GM18511 (cell line): ENCODE measurements around the gene SLC5A10.
A peak's percentile ranks its signal among the peaks of the same experiment; 100 is the strongest.
"Not testable (repeated sequence)": the region's sequence is repeated elsewhere in the genome, so short reads cannot be mapped to it uniquely, and the experiment has no call there.

Source experiments
- ATAC-seq: cut with Tn5 transposase; IDR thresholded peaks from one replicate; pipeline ENCODE4 v1.9.1; 2021; ENCODE audit warnings: mild to moderate bottlenecking, moderate library complexity; ENCODE audit not compliant: unreplicated experiment

SLC5A10 gene

DNA sequence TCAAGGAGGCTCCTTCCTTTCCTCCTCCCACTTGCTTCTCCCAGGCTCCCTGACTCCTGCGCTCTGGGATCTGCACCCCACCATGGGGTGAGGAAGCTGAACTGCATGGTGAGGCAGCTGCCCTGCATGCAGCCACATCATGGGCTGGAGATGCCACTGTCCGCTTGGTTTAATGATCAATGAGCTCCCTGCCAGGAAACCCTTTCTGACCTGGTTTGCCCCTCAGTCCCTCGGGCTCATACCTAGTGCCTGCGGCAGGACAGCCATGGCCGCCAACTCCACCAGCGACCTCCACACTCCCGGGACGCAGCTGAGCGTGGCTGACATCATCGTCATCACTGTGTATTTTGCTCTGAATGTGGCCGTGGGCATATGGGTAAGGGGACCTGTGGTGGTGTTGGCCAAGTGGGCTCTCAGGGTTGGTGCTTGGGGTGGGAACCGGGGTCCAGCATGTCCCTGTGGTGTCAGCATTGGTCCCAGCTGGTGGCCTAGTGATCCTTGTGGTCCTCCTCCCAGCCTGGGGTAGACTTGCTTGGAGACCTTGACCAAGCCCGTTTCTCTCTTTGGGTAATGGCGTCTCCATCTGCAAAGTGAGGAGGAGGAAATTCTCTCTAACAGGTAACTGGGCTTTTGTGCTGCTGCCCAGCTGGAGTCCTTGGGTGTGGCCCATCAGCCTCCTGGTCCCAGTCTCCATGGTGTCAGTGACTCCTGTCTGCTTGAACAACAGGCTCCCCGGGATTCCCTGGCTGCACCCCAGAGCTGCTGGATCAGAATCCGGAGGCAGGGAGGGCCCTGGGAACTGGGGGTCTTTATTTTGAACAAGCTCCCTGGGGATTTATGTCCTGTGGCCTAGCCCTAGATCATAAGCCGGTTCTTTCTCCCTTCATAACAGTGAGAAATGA is at the start of gene SLC5A10:
Gene SLC5A10, plus strand, starts transcription at position 225 of the 902 bp plus-strand sequence. Its CDS starts 41 bp downstream, at position 266.
- ATAC-seq = no peak

- ATAC-seq = no peak
Measured at GRCh38 chr17:18904482-18904881, 47.5 kb upstream of the SLC5A10 start.

GRCh38 chr17:18905226-18905625 is 46.7 kb upstream of the SLC5A10 start:
- ATAC-seq = no peak

DNA sequence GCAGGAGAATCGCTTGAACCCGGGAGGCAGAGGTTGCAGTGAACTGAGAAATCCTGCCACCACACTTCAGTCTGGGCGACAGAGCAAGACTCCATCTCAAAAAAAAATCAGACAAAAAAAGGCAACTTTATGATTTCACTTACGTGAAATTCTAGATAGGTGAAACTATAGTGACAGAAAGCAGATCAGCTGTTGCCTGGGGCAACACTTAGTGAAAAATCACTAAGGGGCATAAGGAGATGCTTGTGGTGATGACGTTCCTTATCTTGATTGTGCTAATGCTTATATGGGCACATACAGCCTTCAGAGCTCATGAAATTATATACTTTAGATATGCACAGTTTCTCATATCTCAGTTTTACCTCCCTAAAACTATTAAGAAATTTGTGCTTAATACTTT is 41.6 kb upstream of the SLC5A10 start:
- ATAC-seq = no peak

GRCh38 chr17:18910881-18911280 is 41.1 kb upstream of the SLC5A10 start:
- ATAC-seq = no peak

- no peak for ATAC-seq
Measured at GRCh38 chr17:18916816-18917500, 35.0 kb upstream of the SLC5A10 start.

DNA sequence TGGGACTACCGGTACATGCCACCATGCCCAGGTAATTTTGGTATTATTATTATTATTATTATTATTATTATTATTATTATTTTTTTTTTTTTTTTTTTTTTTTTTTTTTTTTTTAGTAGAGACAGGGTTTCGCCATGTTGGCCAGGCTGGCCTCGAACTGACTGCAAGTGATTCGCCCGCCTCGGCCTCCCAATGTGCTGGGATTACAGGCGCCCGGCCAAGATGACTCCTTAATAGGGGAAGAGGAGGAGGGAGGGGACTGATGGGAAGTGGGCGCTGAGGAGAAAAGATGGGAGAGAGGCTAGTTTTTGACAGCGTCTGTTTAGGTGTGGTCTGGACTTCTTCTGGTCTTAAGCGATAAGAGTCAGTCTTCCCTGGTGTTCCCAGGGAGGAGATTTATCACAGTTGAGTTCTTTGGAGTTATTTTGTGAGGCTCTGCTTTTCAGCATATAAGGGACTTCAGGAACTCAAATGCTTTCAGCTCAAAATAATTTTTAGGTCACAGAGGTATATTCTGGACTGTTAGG is 34.4 kb upstream of the SLC5A10 start:
- no peak for ATAC-seq

DNA sequence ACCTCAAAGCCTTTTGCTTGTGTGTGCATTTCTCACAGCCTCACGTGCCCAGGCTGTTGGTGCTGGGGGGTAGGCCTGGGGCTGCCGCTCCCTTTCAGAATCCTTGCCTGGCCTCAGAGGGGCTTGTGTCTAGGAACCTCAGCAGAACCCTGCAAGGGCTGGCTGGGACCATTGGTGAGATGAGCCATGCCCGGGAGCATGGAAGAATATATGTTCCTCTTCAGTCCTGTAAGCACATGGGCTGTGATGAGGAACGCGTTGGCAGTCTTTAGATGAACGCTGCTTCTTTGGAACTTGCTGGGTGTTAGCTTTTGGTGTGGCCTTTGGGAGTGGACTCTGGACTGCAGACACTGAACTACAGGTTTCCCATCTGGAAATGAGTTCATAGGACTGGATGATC is 32.0 kb upstream of the SLC5A10 start:
- no peak for ATAC-seq

DNA sequence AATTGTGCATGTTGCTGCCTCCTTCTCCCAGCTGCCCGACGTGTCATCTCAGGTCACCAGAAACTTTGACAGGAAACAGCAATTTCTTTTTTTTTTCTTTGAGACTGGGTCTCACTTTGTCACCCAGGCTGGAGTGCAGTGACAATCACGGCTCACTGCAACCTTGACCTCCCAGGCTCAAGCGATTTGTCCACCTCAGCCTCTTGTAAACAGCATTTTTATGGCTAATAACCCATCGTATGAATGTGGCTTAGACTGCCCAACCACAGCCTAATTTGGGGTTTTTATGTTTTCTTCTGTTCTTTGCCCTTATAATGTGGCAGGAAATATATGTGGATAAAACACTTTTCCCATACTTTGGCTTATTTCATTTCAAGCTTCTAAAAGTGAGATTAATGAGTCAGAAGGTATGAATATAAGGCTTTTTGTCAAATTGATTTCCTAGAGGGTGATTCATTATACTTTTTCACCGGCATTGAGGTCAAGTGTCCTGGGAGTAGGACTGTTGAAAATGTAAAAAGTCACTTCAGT is 31.0 kb upstream of the SLC5A10 start:
- no peak for ATAC-seq

DNA sequence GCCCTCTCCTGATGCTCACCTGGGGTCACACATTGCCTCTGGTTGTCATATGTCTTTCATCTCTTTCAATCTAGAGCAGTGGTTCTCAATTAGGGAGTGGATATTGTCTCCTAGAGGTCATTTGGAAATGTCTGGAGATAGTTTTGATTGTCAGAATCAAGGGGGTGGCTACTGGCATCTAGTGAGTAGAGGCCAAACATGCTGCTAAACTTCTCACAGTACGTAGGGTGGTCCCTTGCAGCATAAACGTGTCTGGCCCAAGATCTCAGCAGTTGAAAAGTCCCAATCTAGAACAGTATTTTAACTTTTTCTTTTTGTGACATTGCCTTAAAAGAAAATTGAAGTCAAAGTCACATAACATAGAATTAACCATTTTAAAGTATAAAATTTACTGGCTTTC is 30.5 kb upstream of the SLC5A10 start:
- ATAC-seq = no peak

DNA sequence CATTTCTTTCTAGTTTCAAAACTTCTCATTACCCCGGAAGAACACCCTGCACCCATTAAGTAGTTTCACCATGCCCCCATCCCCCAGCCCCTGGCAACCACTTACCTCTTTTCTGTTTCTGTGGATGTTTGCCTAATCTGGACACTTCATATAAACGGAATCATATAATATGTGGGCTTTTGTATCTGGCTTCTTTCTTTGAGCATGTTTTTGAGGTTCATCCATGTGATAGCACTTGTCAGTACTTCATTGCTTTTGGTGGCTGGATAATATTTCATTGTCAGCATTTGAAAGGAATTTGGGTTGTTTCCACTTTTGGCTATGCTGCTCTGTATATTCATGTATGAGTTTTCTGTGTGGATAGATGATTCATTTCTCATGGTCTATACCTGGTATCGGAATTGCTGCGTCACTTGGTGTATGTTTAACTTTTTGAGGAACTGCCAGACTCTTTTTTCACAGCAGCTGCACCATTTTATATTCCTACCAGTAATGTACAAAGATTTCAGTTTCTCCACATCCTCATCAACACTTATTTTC is 30.0 kb upstream of the SLC5A10 start:
- ATAC-seq = peak; percentile 81

- ATAC-seq = not testable (repeated sequence)
Measured at GRCh38 chr17:18922596-18922995, 29.4 kb upstream of the SLC5A10 start.

- ATAC-seq = no peak
Measured at GRCh38 chr17:18925187-18925586, 26.8 kb upstream of the SLC5A10 start.

GRCh38 chr17:18928628-18929125 is 23.3 kb upstream of the SLC5A10 start:
- no peak for ATAC-seq

GRCh38 chr17:18932360-18933055 is 19.5 kb upstream of the SLC5A10 start:
- ATAC-seq = no peak

- no peak for ATAC-seq
Measured at GRCh38 chr17:18933102-18934058, 18.6 kb upstream of the SLC5A10 start.

DNA sequence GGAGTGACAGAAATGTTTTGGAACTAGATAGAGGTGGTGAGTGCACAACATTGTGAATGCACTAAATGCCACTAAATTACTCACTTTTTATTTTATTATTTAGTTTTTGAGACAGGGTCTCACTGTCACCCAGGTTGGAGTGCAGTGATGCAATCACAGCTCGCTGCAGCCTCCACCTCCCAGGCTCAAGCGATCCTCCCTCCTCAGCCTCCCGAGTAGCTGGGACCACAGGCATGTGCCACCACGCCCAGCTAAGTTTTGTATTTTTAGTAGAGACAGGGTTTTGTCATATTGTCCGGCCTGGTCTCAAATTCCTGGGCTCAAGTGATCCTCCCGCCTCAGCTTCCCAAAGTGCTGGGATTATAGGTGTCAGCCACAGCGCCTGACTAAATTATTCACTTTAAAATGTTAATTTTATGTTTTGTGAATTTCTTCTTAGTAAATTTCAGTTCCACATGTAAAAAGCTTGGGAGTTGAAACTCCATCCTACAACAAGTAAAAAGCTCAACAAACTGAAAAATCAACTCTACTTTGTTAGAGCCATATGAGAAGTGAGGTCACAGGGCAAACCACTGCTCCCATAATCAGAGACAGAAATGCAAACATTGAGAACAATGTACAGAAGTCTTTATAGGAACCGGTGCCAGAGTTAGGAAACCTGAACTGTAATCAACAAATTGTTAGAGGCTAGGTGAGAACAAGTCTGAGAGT is 13.8 kb upstream of the SLC5A10 start:
- ATAC-seq = no peak

- ATAC-seq = no peak
Measured at GRCh38 chr17:18938692-18939023, 13.3 kb upstream of the SLC5A10 start.

GRCh38 chr17:18944646-18945045 is 7.3 kb upstream of the SLC5A10 start:
- ATAC-seq = no peak
